ENCODE data around the gene SF3B1. TPM values are rescaled to one million over a fixed set of nuclear protein-coding genes. Genes with fewer than 3 reads are reported as not detected.
A peak's percentile ranks its signal among the peaks of the same experiment; 100 is the strongest.
"Not testable (repeated sequence)": the region's sequence is repeated elsewhere in the genome, so short reads cannot be mapped to it uniquely, and the experiment has no call there.

SF3B1 gene
- polyA plus RNA-seq, 1 experiment, result 651 TPM

GRCh38 chr2:197433780-197434438 lies 919 bp downstream of the SF3B1 start:
- CTCF ChIA-PET, result no interaction called here
- H3K27ac ChIP-seq (ENCODE audit: low read depth, low read length), result no peak overlapping the region
- POLR2A ChIA-PET, result interaction anchor here (1.8 kb wide), 1 partner anchor 66 kb away, joined by 13 read pairs; the partner anchor contains the start of genes HSPD1 and HSPE1
- DNase-seq (ENCODE audit: low read depth, low spot score), result no peak
- no peaks in the 10 kb centered on the region for H3K9me3 ChIP-seq (ENCODE audit: control insufficient read depth, insufficient read depth, low read length)
- no peak for TF ChIP-seq CTCF (IDR thresholded peaks at IDR 0.05; ENCODE audit: low read depth, low read length)
- peak overlapping the region; percentile 70 for H3K4me3 ChIP-seq (ENCODE audit: low read depth, low read length)
- no peaks in the 10 kb centered on the region for H3K27me3 ChIP-seq (ENCODE audit: control insufficient read depth, insufficient read depth, low read length)

- ChIA-PET CTCF (interaction anchor here (1.3 kb wide), 1 partner anchor 274 kb away, joined by 3 read pairs; no protein-coding TSS in a partner anchor), POLR2A (interaction anchor here (1.6 kb wide), 1 partner anchor 20 kb away, joined by 5 read pairs; no protein-coding TSS in a partner anchor)
- H3K9me3 ChIP-seq (ENCODE audit: control insufficient read depth, insufficient read depth, low read length); DNase-seq (ENCODE audit: low read depth, low spot score); H3K27me3 ChIP-seq (ENCODE audit: control insufficient read depth, insufficient read depth, low read length); H3K27ac ChIP-seq (ENCODE audit: low read depth, low read length): not testable (repeated sequence)
- H3K4me3 ChIP-seq (ENCODE audit: low read depth, low read length), result peak overlapping the region; percentile 40
Observed at GRCh38 chr2:197432527-197432926, 2.3 kb downstream of the SF3B1 start.

GRCh38 chr2:197431858-197432257 lies 3.0 kb downstream of the SF3B1 start:
- POLR2A ChIA-PET, result interaction anchor here (0.6 to 1.6 kb wide), 2 partner anchors 21 to 160 kb away, joined by 3 to 5 read pairs; no protein-coding TSS in a partner anchor
- no peak for DNase-seq (ENCODE audit: low read depth, low spot score)
- CTCF ChIA-PET, result interaction anchor here (1.3 kb wide), 1 partner anchor 275 kb away, joined by 3 read pairs; no protein-coding TSS in a partner anchor
- no peaks in the 10 kb centered on the region for H3K27me3 ChIP-seq (ENCODE audit: control insufficient read depth, insufficient read depth, low read length)
- no peak for TF ChIP-seq CTCF (IDR thresholded peaks at IDR 0.05; ENCODE audit: low read depth, low read length)
- no peak overlapping the region for H3K27ac ChIP-seq (ENCODE audit: low read depth, low read length)
- no peak overlapping the region for H3K4me3 ChIP-seq (ENCODE audit: low read depth, low read length)
- no peaks in the 10 kb centered on the region for H3K9me3 ChIP-seq (ENCODE audit: control insufficient read depth, insufficient read depth, low read length)

- POLR2A ChIA-PET, result no interaction called here
- no peak overlapping the region for H3K27ac ChIP-seq (ENCODE audit: low read depth, low read length)
Observed at GRCh38 chr2:197427986-197428385, 6.8 kb downstream of the SF3B1 start.

More at GRCh38 chr2:197427986-197428385, 6.8 kb downstream of the SF3B1 start:
- no peaks in the 10 kb centered on the region for H3K9me3 ChIP-seq (ENCODE audit: control insufficient read depth, insufficient read depth, low read length)
- H3K27me3 ChIP-seq (ENCODE audit: control insufficient read depth, insufficient read depth, low read length), result no peaks in the 10 kb centered on the region
- no peak for TF ChIP-seq CTCF (IDR thresholded peaks at IDR 0.05; ENCODE audit: low read depth, low read length)
- DNase-seq (ENCODE audit: low read depth, low spot score), result no peak
- no peak overlapping the region for H3K4me3 ChIP-seq (ENCODE audit: low read depth, low read length)
- CTCF ChIA-PET, result no interaction called here

Data from AG04450 (cell line).